Upper lobe of left lung (tissue), 6 donors: Measurements from ENCODE around the gene ZNF76. TPM values are rescaled to one million over a fixed set of nuclear protein-coding genes. Genes with fewer than 3 reads are reported as not detected.

Experiments used
- ATAC-seq, 2 donors: fragments of 200-7000 bp; cut with Tn5 transposase; one replicate each; pipeline ENCODE4 v1.9.1; 2022; ENCODE audit warnings: mild to moderate bottlenecking in 2 of 2, moderate library complexity in 2 of 2; ENCODE audit not compliant: low FRiP score in 2 of 2
- DNase-seq, 2 donors: peaks; one replicate each; pipeline ENCODE4 v3.0.0-alpha.2; 2019 to 2020
- H3K27ac ChIP-seq, 4 donors: fragments of 200-600 bp; sonication (generic); one replicate each; pipeline ENCODE4 v1.5.1; 2016 to 2019
- H3K27me3 ChIP-seq, 4 donors: fragments of 200-600 bp; sonication (generic); one replicate each; pipeline ENCODE4 v1.5.1; 2017 to 2019
- H3K36me3 ChIP-seq, 4 donors: fragments of 200-600 bp; sonication (generic); one replicate each; pipeline ENCODE4 v1.5.1; 2016 to 2019
- H3K4me1 ChIP-seq, 4 donors: fragments of 200-600 bp; sonication (generic); one replicate each; pipeline ENCODE4 v1.5.1; 2018 to 2019
- H3K4me3 ChIP-seq, 4 donors: fragments of 200-600 bp; sonication (generic); one replicate each; pipeline ENCODE4 v1.5.1; 2017 to 2019; ENCODE audit warnings: mild to moderate bottlenecking in 2 of 4, moderate library complexity in 1 of 4
- H3K9me3 ChIP-seq, 4 donors: fragments of 200-600 bp; sonication (generic); one replicate each; pipeline ENCODE4 v1.5.1; 2018 to 2019
- EP300 ChIP-seq, 4 donors: sonication (generic); formaldehyde crosslinking; IDR thresholded peaks; one replicate each; pipeline ENCODE4 v1.5.1; 2017; ENCODE audit warnings: antibody characterized with exemption in 4 of 4, control low read depth in 2 of 4
- POLR2A ChIP-seq, 4 donors: fragments of 450-650 bp; IDR thresholded peaks; one replicate each; pipeline ENCODE4 v1.5.1; 2016 to 2017; ENCODE audit warnings: antibody characterized with exemption in 4 of 4, mild to moderate bottlenecking in 2 of 4
- POLR2AphosphoS5 ChIP-seq, 2 donors: sonication (generic); formaldehyde crosslinking; IDR thresholded peaks; one replicate each; pipeline ENCODE4 v1.5.1; 2017; ENCODE audit warnings: antibody characterized with exemption in 2 of 2
- WGBS, 2 donors: methylation state at CpG; one replicate each; pipeline ENCODE4 v1.1.5; 2017 to 2018; 5-methylcytosine and 5-hydroxymethylcytosine counted together
- total RNA-seq, 6 donors: library from RNA; depleted of rRNA in 4 of 6; stranded (reverse); fragments of >200 nt in 4 of 6; gene quantifications; one replicate each; pipeline versions ENCODE4 v1.1.0 to v1.2.1, GENCODE V29; 2016 to 2021
- TF ChIP-seq, protein P1 (sequence below), 6 experiments: fragments of 450-650 bp in 4 of 6; fragments of 200-600 bp in 2 of 6; sonication (generic) in 2 of 6; IDR thresholded peaks; one replicate each; pipeline ENCODE4 v1.5.1; 2016 to 2019; ENCODE audit warnings: antibody characterized with exemption in 6 of 6
- donor health status: DM: no; HTN: no; CAD: no; lungs with moderate emphysema.
- donor health status: DM: no; HTN: yes; CAD: no; lungs with severe emphysema.

Gene ZNF76
- total RNA-seq, 6 donors from 2014 or later, result 26.8 to 242 (median 38.1) TPM

DNA sequence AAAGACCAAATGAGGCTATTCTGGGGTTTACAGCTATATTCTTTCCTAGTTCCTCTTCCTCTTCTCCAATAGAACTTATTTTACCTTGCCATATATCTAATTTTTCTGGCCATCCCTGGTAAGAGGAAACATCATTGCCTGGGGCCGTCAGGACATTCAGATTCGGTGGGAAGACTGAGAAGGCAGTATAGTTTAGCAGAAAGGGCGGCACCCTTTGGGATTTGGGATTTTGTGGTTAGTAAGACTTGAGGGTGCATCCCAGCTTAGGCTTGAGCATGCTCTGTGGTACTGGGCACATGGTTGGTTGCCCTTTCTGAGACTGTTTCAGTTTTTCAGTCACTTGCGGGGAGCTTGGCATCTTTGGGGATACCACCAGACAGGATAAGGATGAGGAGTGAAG, 24.6 kb upstream of the ZNF76 start:
- H3K27me3 ChIP-seq, result no peaks in the 10 kb centered on the region
- H3K4me1 ChIP-seq, result peaks cover 8 to 28% (median 13%) of the 10 kb centered on the region in 4 donors
- no peak for DNase-seq
- H3K9me3 ChIP-seq, result no peaks in the 10 kb centered on the region
- TF ChIP-seq POLR2A (IDR thresholded peaks at IDR 0.05) (no peak), EP300 (IDR thresholded peaks at IDR 0.05) (no peak), POLR2AphosphoS5 (IDR thresholded peaks at IDR 0.05) (no peak)
- TF ChIP-seq, protein P1, sequence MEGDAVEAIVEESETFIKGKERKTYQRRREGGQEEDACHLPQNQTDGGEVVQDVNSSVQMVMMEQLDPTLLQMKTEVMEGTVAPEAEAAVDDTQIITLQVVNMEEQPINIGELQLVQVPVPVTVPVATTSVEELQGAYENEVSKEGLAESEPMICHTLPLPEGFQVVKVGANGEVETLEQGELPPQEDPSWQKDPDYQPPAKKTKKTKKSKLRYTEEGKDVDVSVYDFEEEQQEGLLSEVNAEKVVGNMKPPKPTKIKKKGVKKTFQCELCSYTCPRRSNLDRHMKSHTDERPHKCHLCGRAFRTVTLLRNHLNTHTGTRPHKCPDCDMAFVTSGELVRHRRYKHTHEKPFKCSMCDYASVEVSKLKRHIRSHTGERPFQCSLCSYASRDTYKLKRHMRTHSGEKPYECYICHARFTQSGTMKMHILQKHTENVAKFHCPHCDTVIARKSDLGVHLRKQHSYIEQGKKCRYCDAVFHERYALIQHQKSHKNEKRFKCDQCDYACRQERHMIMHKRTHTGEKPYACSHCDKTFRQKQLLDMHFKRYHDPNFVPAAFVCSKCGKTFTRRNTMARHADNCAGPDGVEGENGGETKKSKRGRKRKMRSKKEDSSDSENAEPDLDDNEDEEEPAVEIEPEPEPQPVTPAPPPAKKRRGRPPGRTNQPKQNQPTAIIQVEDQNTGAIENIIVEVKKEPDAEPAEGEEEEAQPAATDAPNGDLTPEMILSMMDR (IDR thresholded peaks at IDR 0.05), result no peak
- no peak overlapping the region for H3K4me3 ChIP-seq
- no peak for ATAC-seq
- H3K36me3 ChIP-seq, result no peaks in the 10 kb centered on the region
- WGBS, 2 donors, result 73 to 75% methylated on average over 4 of the region's 4 CpGs
- no peak overlapping the region for H3K27ac ChIP-seq

DNA sequence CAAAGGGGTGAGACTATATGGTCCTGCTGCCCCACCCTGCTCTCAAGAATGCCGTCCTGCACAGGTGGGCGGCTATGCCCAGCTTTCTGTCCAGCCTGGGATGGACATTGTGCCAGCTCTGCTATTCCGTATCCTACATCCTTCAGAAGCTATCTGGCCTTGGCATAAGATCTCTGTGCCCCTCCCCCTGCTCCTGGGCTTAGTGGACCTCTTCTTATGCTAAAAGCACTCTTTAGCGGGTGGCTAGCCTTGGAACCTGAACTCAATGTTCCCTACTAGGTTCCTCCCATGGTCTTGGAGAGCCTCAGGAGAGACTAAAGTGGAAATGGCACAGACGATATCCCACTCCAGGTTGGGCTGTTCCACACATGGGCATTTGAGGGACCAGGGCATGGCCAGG, 23.3 kb upstream of the ZNF76 start:
- H3K4me3 ChIP-seq, result no peak overlapping the region
- 90 to 92% methylated on average over 5 of the region's 5 CpGs for WGBS, 2 donors
- H3K4me1 ChIP-seq, result peaks cover 7 to 38% (median 15%) of the 10 kb centered on the region in 4 donors
- TF ChIP-seq POLR2AphosphoS5 (IDR thresholded peaks at IDR 0.05), result no peak
- TF ChIP-seq, protein P1 (IDR thresholded peaks at IDR 0.05), result no peak
- no peak for TF ChIP-seq POLR2A (IDR thresholded peaks at IDR 0.05)
- TF ChIP-seq EP300 (IDR thresholded peaks at IDR 0.05), result no peak
- H3K27ac ChIP-seq, result no peak overlapping the region
- ATAC-seq (no peak), DNase-seq (peak in 1 of 2 donors; percentile 50)
- no peaks in the 10 kb centered on the region for H3K9me3 ChIP-seq
- H3K27me3 ChIP-seq, result no peaks in the 10 kb centered on the region
- H3K36me3 ChIP-seq, result no peaks in the 10 kb centered on the region

DNA sequence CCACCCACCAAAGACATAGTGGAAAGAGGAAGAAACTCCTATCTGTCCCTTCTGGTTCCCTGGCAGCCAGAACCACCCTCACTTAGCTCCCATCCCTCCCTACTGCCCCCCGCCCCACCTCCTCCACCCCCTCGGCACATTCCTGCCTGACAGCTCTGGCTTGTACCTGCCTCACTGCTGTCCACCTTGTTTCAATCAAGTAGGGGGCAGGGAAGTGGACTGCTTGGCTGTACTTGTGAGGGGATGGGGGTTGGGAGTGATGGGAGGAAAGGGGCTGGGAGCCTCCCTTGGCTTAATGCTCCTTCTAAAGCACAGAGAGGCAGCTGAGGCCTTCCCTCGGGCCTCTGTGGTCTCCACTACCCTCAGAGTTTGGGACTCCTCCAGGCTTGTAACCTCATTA, 22.1 kb upstream of the ZNF76 start:
- H3K4me3 ChIP-seq, result no peak overlapping the region
- no peak for ATAC-seq
- TF ChIP-seq, protein P1 (IDR thresholded peaks at IDR 0.05), result no peak
- TF ChIP-seq POLR2AphosphoS5 (IDR thresholded peaks at IDR 0.05), result no peak
- no peak for TF ChIP-seq POLR2A (IDR thresholded peaks at IDR 0.05)
- TF ChIP-seq EP300 (IDR thresholded peaks at IDR 0.05), result no peak
- no peaks in the 10 kb centered on the region for H3K36me3 ChIP-seq
- no peaks in the 10 kb centered on the region for H3K27me3 ChIP-seq
- no peak overlapping the region for H3K27ac ChIP-seq
- H3K4me1 ChIP-seq, result peaks cover 11 to 48% (median 19%) of the 10 kb centered on the region in 4 donors
- DNase-seq, result no peak
- WGBS, 2 donors, result 75 to 87% methylated on average over 2 to 3 of the region's 3 CpGs
- no peaks in the 10 kb centered on the region for H3K9me3 ChIP-seq

DNA sequence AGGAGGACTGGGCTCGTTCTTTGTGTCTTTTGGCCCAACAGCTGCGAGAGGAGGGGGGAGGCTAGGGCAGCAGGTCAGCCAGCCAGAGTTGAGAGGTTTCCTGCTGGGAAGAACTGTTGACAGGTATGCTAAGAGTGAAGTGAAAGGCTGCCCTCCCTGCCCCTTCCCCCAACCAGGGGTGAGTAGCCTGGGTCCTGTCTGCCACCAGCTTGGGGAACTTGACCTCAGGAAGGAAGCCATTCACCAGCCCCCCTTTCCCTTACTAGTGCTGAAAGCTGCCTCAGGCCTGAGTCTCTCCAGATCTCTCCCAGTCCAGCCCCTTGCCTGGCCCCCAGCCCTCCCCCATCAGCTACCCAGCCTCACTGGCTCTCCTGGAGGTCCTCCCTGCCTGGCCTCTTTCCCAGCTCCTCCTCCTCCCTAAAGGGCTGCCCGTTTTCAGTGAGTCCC, 20.7 kb upstream of the ZNF76 start:
- TF ChIP-seq, protein P1 (IDR thresholded peaks at IDR 0.05), result no peak
- TF ChIP-seq POLR2A (IDR thresholded peaks at IDR 0.05), result no peak
- no peak for TF ChIP-seq POLR2AphosphoS5 (IDR thresholded peaks at IDR 0.05)
- no peak for TF ChIP-seq EP300 (IDR thresholded peaks at IDR 0.05)
- Histone ChIP-seq H3K4me3 (no peak overlapping the region), H3K27ac (peak overlapping the region in 2 of 4 donors; percentile 7 to 56), H3K36me3 (peaks cover 0 to 9% (median 2%) of the 10 kb centered on the region in 4 donors), H3K27me3 (no peaks in the 10 kb centered on the region), H3K9me3 (no peaks in the 10 kb centered on the region), H3K4me1 (peaks cover 11 to 48% (median 19%) of the 10 kb centered on the region in 4 donors)
- DNase-seq, result peak in 1 of 2 donors; percentile 69
- WGBS, 2 donors, result 31 to 33% methylated on average over 3 of the region's 3 CpGs
- ATAC-seq, result no peak

DNA sequence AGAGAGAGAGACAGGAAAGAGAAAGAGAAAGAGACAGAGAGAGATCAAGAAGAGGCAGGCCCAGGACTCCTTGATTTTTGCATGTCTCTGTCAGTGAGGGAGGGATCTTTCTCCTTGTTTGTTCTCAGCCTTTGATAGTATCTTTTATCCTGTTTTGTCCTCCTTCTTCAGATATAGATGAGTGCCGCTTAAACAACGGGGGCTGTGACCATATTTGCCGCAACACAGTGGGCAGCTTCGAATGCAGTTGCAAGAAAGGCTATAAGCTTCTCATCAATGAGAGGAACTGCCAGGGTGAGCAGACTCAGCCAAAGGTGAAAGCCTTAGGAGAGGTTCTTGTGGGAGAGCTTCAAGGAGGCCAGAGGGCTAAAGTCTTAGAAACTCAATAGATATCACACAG, 20.0 kb upstream of the ZNF76 start:
- WGBS, 2 donors, result 78 to 88% methylated on average over 4 of the region's 4 CpGs
- TF ChIP-seq POLR2AphosphoS5 (IDR thresholded peaks at IDR 0.05) (no peak), POLR2A (IDR thresholded peaks at IDR 0.05) (no peak), EP300 (IDR thresholded peaks at IDR 0.05) (no peak)
- TF ChIP-seq, protein P1 (IDR thresholded peaks at IDR 0.05), result no peak
- H3K27me3 ChIP-seq, result no peaks in the 10 kb centered on the region
- ATAC-seq, result no peak
- DNase-seq, result no peak
- H3K36me3 ChIP-seq, result peaks cover 0 to 11% (median 4%) of the 10 kb centered on the region in 4 donors
- peaks cover 11 to 48% (median 19%) of the 10 kb centered on the region in 4 donors for H3K4me1 ChIP-seq
- H3K27ac ChIP-seq, result no peak overlapping the region
- H3K4me3 ChIP-seq, result no peak overlapping the region
- H3K9me3 ChIP-seq, result no peaks in the 10 kb centered on the region
